ENCODE data around the gene XKR7.
A peak's percentile ranks its signal among the peaks of the same experiment; 100 is the strongest.

The XKR7 gene

GRCh38 chr20:31943052-31943471 lies 24.9 kb upstream of the XKR7 start:
- DNase-seq: peak in 16 of 56 donors; percentile 3 to 38 (median 18)

- no peak for DNase-seq
These were observed 22.6 kb upstream of the XKR7 start for GRCh38 chr20:31945319-31945718.

- DNase-seq: peak in 8 of 56 donors; percentile 1 to 20 (median 6)
These were observed 22.2 kb upstream of the XKR7 start for GRCh38 chr20:31945785-31946184.

GRCh38 chr20:31948008-31948407 lies 19.9 kb upstream of the XKR7 start:
- DNase-seq: no peak

DNA sequence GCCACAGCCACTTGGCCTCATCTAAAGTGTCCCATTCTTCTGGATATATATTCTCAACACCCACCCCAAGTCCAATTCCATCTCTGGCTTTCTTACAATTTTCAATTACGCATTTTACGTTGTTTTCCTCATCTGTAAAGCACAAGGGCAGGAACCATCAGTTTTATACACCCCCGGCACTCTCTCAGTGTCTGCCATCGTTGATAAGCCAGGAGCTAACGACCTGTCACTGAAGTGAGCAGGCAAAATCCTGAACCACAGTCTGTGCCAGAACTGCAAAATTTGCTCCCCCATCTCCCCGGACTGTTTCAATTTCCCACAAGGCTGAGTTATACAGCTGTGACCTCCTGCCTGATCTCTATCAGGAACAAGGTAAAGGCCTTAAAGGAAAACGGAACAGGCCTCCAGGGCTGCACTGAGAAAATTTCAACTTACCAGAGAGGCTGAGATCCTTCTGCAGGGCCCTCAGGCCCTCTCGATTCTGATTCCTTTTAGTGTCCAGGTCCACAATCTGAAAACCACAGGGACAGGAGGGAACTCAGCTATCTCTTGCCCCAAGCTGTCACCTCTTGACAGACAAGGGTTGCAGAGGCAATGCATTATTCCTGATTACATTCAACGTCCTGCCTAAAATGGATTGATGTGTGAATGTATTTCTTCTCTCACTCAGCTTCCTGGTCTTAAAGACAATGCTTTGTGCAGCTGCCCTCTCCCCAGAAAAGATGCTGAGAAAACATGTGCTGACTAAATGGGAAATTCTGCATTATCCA lies 17.9 kb upstream of the XKR7 start:
- no peak for DNase-seq

DNA sequence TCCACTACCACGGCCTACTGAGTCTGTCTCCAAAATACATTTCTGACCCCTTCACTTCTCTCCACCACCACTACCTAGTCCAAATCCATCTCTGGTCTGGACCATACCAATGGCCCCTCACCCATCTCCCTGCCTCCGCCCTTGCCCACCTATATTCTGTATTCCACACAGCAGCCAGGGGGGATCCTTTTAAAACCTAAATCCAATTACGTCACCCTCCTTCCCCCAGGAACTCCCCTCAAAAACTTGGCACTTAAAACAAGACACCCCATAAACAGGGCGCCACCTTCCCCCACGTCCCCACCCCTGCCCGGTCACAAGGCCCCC lies 16.8 kb upstream of the XKR7 start:
- no peak for DNase-seq

GRCh38 chr20:31951530-31952453 lies 16.2 kb upstream of the XKR7 start, which contains the start of gene PDRG1:
PDRG1 (minus strand) TSS chr20:31952046; CDS start chr20:31951961, 85 bp downstream.
- DNase-seq: peak; percentile 28 to 93 (median 81)

GRCh38 chr20:31953556-31954148 lies 14.3 kb upstream of the XKR7 start:
- DNase-seq: no peak

GRCh38 chr20:31954500-31954899 lies 13.5 kb upstream of the XKR7 start:
- no peak for DNase-seq

DNA sequence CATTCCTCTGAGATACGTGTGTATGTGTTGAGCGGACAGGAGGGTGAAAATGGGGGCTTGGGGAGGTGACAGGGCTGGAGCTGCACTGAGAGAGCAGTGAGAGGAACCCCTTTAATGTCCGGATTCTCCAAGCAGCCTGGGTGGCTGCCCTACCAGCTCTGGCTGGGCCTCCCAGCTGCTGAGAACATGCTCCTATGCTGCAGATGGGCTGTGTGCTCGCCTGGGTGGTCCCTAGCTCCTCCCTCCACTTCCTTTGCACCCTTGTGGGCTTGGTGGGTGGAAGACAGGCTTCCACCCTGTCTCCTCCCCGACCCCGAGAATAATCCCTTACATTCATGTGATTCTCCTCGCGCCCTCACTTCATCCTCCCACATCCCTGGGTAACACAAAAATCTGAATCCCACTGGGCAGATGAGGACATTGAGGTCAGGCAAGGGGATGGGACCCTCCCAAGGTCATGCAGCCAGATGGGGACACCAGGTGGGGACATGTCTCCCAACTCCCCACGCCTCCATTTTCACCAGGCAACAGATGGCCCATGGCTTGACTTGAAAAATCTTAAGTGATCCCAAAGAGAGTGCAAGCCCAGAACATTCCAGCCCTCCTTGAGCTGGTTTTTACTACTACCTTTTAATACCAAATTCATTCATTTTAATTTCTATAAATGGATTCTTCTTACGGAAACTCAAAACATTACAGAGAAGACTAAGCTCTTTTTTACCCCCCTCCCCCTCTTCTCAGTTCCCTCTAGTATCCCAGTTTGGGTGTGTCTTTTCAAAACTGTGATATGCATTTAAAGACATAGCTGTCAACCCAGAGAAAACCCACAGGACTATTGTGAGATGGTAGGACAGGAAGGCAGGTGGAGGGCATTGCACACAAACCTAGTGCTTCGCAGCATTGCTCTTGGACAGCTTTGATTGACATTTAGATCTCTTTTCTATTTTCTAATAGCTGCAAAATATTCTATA lies 11.1 kb upstream of the XKR7 start:
- DNase-seq: no peak

- no peak for DNase-seq
These were observed 5.2 kb upstream of the XKR7 start for GRCh38 chr20:31962761-31963160.

DNA sequence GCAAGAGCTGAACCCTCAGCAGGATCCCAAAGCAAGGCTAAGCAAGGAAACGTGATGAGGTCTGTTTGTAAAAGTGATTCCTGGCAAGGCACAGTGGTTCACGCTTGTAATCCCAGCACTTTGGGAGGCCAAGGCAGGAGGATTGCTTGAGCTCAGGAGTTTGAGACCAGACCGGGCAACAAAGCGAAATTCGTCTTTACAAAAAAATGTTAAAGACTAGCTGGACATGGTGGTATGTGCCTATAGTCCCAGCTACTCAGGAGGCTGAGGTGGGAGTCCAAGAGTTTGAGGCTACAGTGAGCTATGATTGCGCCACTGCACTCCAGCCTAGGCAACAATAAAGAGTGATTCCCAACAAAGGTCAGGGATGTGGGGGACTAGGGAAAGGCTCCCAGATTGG lies 4.1 kb upstream of the XKR7 start:
- no peak for DNase-seq

DNA sequence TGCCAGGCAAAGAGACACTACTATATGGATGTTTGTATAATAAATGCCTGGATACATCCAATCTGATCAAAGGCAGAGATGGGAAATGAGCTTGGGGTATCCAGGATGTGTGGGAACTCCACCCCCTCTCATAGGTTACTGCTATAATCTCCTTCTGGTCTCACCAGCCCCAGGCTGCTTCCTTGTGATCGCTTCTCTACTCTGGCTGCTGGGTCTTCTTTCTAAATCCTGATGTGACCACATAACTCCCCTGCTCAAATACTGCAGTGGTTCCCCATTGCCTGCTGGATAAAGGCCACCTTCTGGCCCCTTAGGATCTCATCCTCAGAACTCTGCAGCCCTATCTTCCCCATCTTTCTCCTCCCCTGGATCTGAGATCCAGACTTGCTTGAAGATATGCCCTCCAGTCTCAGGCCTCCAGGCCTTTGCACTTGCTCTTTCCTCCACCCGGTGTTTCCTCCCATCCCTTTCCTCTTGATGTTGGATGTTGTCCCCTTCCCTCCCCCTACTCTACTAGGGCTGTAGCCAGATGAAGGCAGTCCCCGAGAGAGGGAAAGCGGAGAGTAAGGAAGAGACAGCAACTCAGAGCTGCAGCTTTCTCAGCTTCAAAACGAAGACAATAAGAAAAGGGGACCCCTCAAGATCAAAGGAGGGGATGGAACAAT lies 828 bp upstream of the XKR7 start:
- DNase-seq: no peak

GRCh38 chr20:31968291-31969126 lies 558 bp downstream of the XKR7 start:
- DNase-seq: peak in 43 of 56 donors; percentile 3 to 73 (median 26)

GRCh38 chr20:31969991-31970390 lies 2.0 kb downstream of the XKR7 start:
- DNase-seq: no peak

- DNase-seq: no peak
These were observed 4.6 kb downstream of the XKR7 start for GRCh38 chr20:31972471-31973021.

GRCh38 chr20:31974296-31974695 lies 6.3 kb downstream of the XKR7 start:
- DNase-seq: no peak

DNA sequence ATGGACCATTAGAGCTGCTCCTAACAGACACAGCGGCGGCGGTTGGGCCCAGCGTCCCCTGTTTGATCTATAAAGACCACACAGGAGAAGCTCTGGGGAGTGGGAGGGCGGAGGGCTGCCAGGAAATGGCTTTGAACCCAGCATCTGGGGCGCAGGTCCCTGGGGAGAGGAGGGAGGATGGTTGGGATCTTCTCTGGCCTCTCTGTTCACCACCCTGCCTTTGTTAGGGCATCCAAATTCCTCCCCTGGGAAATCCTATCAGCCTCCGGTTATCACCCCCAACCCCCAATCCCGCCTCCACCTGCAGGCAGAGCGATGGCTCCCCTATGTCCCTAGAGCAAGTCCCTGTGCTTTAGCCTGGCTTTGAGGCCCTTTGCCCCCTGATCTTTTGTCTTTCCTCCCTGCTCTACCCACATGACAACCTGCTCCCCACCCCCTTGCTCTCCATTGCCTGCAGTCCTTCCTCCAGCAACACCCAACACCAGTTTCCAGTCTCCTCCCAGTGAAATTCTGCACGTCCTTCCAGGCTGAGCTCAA lies 7.1 kb downstream of the XKR7 start:
- peak in 1 of 56 donors; percentile 10 for DNase-seq

DNA sequence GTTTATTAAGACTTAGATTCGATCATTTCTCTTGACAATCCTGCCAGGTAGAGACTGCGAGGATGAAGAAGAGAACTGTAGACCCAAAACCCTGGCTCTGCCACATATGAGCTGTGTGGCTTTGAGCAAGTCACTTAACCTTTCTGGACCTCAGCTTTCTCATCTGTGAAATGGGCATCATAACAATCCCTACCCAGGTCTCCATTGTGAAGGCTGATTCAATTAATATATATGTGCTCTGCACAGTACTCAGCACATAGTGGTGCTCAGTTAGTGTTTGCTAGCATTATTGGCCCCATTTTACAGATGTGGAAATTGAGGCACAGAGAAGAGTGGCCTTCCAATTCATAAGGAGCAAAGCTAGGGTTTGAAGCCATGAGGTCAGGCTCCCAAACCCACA lies 7.9 kb downstream of the XKR7 start:
- DNase-seq: no peak
